Sigmoid colon (tissue), 4 donors: ENCODE results near the gene PHLDB1.

ENCODE experiments used
- CTCF ChIP-seq, 4 experiments: fragments of 450-650 bp in 3 of 4; fragments of 200-600 bp in 1 of 4; IDR thresholded peaks; one replicate each; pipeline ENCODE4 v1.5.1; 2016 to 2019; ENCODE audit warnings: antibody characterized with exemption in 4 of 4, mild to moderate bottlenecking in 3 of 4, moderate library complexity in 2 of 4
- EP300 ChIP-seq, 4 donors: sonication (generic); formaldehyde crosslinking; IDR thresholded peaks; one replicate each; pipeline ENCODE4 v1.6.1; 2017; ENCODE audit warnings: antibody characterized with exemption in 4 of 4
- POLR2A ChIP-seq, 2 donors: fragments of 450-650 bp; IDR thresholded peaks; one replicate each; pipeline ENCODE4 v1.6.1; 2016; ENCODE audit warnings: antibody characterized with exemption in 2 of 2, mild to moderate bottlenecking in 2 of 2, moderate library complexity in 2 of 2
- POLR2AphosphoS5 ChIP-seq, 4 donors: sonication (generic); formaldehyde crosslinking; IDR thresholded peaks; one replicate each; pipeline ENCODE4 v1.6.1; 2017; ENCODE audit warnings: antibody characterized with exemption in 4 of 4

- peak in 1 of 4 donors; percentile 41 for TF ChIP-seq EP300 (IDR thresholded peaks at IDR 0.05)
- TF ChIP-seq CTCF (IDR thresholded peaks at IDR 0.05) = peak; percentile 79 to 95 (median 82)
- TF ChIP-seq POLR2A (IDR thresholded peaks at IDR 0.05) = no peak
- peak in 3 of 4 donors; percentile 45 to 68 (median 56) for TF ChIP-seq POLR2AphosphoS5 (IDR thresholded peaks at IDR 0.05)
These were observed 82.6 kb downstream of the PHLDB1 start for GRCh38 chr11:118689852-118690552.
